Gastrocnemius medialis (tissue), 4 donors: ENCODE results near the gene MSI2.

Source experiments
- CTCF ChIP-seq, 5 experiments: fragments of 450-650 bp in 3 of 5; fragments of 200-600 bp in 2 of 5; sonication (generic) in 2 of 5; IDR thresholded peaks in 4 of 5; conservative IDR thresholded peaks in 1 of 5; 1 replicate in 4 of 5; 2 replicates in 1 of 5; pipeline ENCODE4 v1.5.1; 2016 to 2019; ENCODE audit warnings: antibody characterized with exemption in 5 of 5, mild to moderate bottlenecking in 3 of 5, moderate library complexity in 3 of 5
- POLR2A ChIP-seq, 2 donors: fragments of 450-650 bp; IDR thresholded peaks; one replicate each; pipeline ENCODE4 v1.6.1; 2017; ENCODE audit warnings: antibody characterized with exemption in 2 of 2, mild to moderate bottlenecking in 2 of 2, moderate library complexity in 2 of 2

- TF ChIP-seq CTCF (IDR thresholded peaks at IDR 0.05 in 4 of 5, conservative IDR thresholded peaks at IDR 0.05 in 1 of 5), result no peak
- no peak for TF ChIP-seq POLR2A (IDR thresholded peaks at IDR 0.05)
Observed at GRCh38 chr17:57568340-57568739, 312.0 kb downstream of the MSI2 start.
